ENCODE measurements around the gene ME3.
"Not testable (repeated sequence)": the region's sequence is repeated elsewhere in the genome, so short reads cannot be mapped to it uniquely, and the experiment has no call there.

ME3 gene

GRCh38 chr11:86433361-86434095 lies 238.9 kb downstream of the ME3 start:
- not testable (repeated sequence) for H3K9me3 Mint-ChIP-seq; H3K4me1 Mint-ChIP-seq; H3K27ac Mint-ChIP-seq; DNase-seq; ATAC-seq; H3K36me3 Mint-ChIP-seq (ENCODE audit: low read depth); H3K4me3 Mint-ChIP-seq; H3K27me3 Mint-ChIP-seq

- peak overlapping the region; percentile 60 for H3K4me3 Mint-ChIP-seq
- H3K4me1 Mint-ChIP-seq = no peaks in the 10 kb centered on the region
- ATAC-seq (peak; percentile 49), DNase-seq (no peak)
- H3K9me3 Mint-ChIP-seq = peaks cover 4% of the 10 kb centered on the region
- H3K27me3 Mint-ChIP-seq = no peaks in the 10 kb centered on the region
- H3K36me3 Mint-ChIP-seq (ENCODE audit: low read depth) = peaks cover 3% of the 10 kb centered on the region
- H3K27ac Mint-ChIP-seq = no peak overlapping the region
Measured at GRCh38 chr11:86431258-86431657, 241.2 kb downstream of the ME3 start.

- no peak for ATAC-seq
- no peak overlapping the region for H3K27ac Mint-ChIP-seq
- H3K27me3 Mint-ChIP-seq = no peaks in the 10 kb centered on the region
- H3K9me3 Mint-ChIP-seq = peaks cover 4% of the 10 kb centered on the region
- no peak overlapping the region for H3K4me3 Mint-ChIP-seq
- H3K4me1 Mint-ChIP-seq = no peaks in the 10 kb centered on the region
- no peak for DNase-seq
- peaks cover 1% of the 10 kb centered on the region for H3K36me3 Mint-ChIP-seq (ENCODE audit: low read depth)
Measured at GRCh38 chr11:86427441-86427840, 245.0 kb downstream of the ME3 start.

- not testable (repeated sequence) for H3K4me1 Mint-ChIP-seq; H3K9me3 Mint-ChIP-seq; H3K27me3 Mint-ChIP-seq; H3K36me3 Mint-ChIP-seq (ENCODE audit: low read depth); ATAC-seq; H3K27ac Mint-ChIP-seq; H3K4me3 Mint-ChIP-seq; DNase-seq
Measured at GRCh38 chr11:86423488-86423887, 248.9 kb downstream of the ME3 start.

GRCh38 chr11:86422371-86422770 lies 250.0 kb downstream of the ME3 start:
- no peak overlapping the region for H3K27ac Mint-ChIP-seq
- peaks cover 4% of the 10 kb centered on the region for H3K9me3 Mint-ChIP-seq
- H3K27me3 Mint-ChIP-seq = no peaks in the 10 kb centered on the region
- peaks cover 2% of the 10 kb centered on the region for H3K4me1 Mint-ChIP-seq
- H3K4me3 Mint-ChIP-seq = no peak overlapping the region
- ATAC-seq (no peak), DNase-seq (no peak)
- H3K36me3 Mint-ChIP-seq (ENCODE audit: low read depth) = no peaks in the 10 kb centered on the region

- Mint-ChIP-seq H3K27ac (no peak overlapping the region), H3K4me1 (peaks cover 2% of the 10 kb centered on the region)
Measured at GRCh38 chr11:86421946-86422345, 250.5 kb downstream of the ME3 start.

GRCh38 chr11:86418917-86419316 lies 253.5 kb downstream of the ME3 start:
- Mint-ChIP-seq H3K4me3 (no peak overlapping the region), H3K27ac (no peak overlapping the region), H3K9me3 (no peaks in the 10 kb centered on the region), H3K27me3 (no peaks in the 10 kb centered on the region), H3K36me3 (ENCODE audit: low read depth) (no peaks in the 10 kb centered on the region), H3K4me1 (peaks cover 2% of the 10 kb centered on the region)
- ATAC-seq (peak; percentile 52), DNase-seq (no peak)

More at GRCh38 chr11:86421946-86422345, 250.5 kb downstream of the ME3 start:
- Mint-ChIP-seq H3K4me3 (no peak overlapping the region), H3K27me3 (no peaks in the 10 kb centered on the region), H3K9me3 (peaks cover 4% of the 10 kb centered on the region), H3K36me3 (ENCODE audit: low read depth) (no peaks in the 10 kb centered on the region)
- ATAC-seq = no peak
- no peak for DNase-seq

GRCh38 chr11:86418513-86418912 lies 253.9 kb downstream of the ME3 start:
- no peak for DNase-seq
- H3K4me3 Mint-ChIP-seq = no peak overlapping the region
- H3K36me3 Mint-ChIP-seq (ENCODE audit: low read depth) = no peaks in the 10 kb centered on the region
- no peaks in the 10 kb centered on the region for H3K27me3 Mint-ChIP-seq
- H3K27ac Mint-ChIP-seq = no peak overlapping the region
- ATAC-seq = no peak
- H3K9me3 Mint-ChIP-seq = no peaks in the 10 kb centered on the region
- H3K4me1 Mint-ChIP-seq = peaks cover 2% of the 10 kb centered on the region

- ATAC-seq (no peak), DNase-seq (no peak)
- Mint-ChIP-seq H3K27me3 (no peaks in the 10 kb centered on the region), H3K27ac (peak overlapping the region; percentile 27), H3K9me3 (no peaks in the 10 kb centered on the region), H3K4me3 (no peak overlapping the region), H3K4me1 (peaks cover 2% of the 10 kb centered on the region), H3K36me3 (ENCODE audit: low read depth) (no peaks in the 10 kb centered on the region)
Measured at GRCh38 chr11:86418106-86418505, 254.3 kb downstream of the ME3 start.

- not testable (repeated sequence) for H3K9me3 Mint-ChIP-seq; H3K4me3 Mint-ChIP-seq; ATAC-seq; H3K27ac Mint-ChIP-seq; H3K4me1 Mint-ChIP-seq; H3K27me3 Mint-ChIP-seq; H3K36me3 Mint-ChIP-seq (ENCODE audit: low read depth); DNase-seq
Measured at GRCh38 chr11:86416951-86417350, 255.5 kb downstream of the ME3 start.

- Mint-ChIP-seq H3K4me1 (peaks cover 2% of the 10 kb centered on the region), H3K9me3 (no peaks in the 10 kb centered on the region), H3K36me3 (ENCODE audit: low read depth) (peaks cover 2% of the 10 kb centered on the region), H3K27me3 (no peaks in the 10 kb centered on the region), H3K4me3 (no peak overlapping the region), H3K27ac (no peak overlapping the region)
- DNase-seq = no peak
- no peak for ATAC-seq
Measured at GRCh38 chr11:86416494-86416893, 255.9 kb downstream of the ME3 start.

GRCh38 chr11:86415026-86415425 lies 257.4 kb downstream of the ME3 start:
- ATAC-seq (no peak), DNase-seq (no peak)
- H3K27me3 Mint-ChIP-seq = no peaks in the 10 kb centered on the region
- no peaks in the 10 kb centered on the region for H3K9me3 Mint-ChIP-seq
- no peak overlapping the region for H3K4me3 Mint-ChIP-seq
- peaks cover 2% of the 10 kb centered on the region for H3K4me1 Mint-ChIP-seq
- H3K27ac Mint-ChIP-seq = no peak overlapping the region
- peaks cover 2% of the 10 kb centered on the region for H3K36me3 Mint-ChIP-seq (ENCODE audit: low read depth)

- Mint-ChIP-seq H3K9me3 (no peaks in the 10 kb centered on the region), H3K36me3 (ENCODE audit: low read depth) (peaks cover 2% of the 10 kb centered on the region), H3K4me3 (no peak overlapping the region), H3K4me1 (peaks cover 2% of the 10 kb centered on the region), H3K27ac (no peak overlapping the region), H3K27me3 (no peaks in the 10 kb centered on the region)
- ATAC-seq = no peak
- DNase-seq = no peak
Measured at GRCh38 chr11:86414032-86414431, 258.4 kb downstream of the ME3 start.

- no peak overlapping the region for H3K27ac Mint-ChIP-seq
- ATAC-seq (no peak), DNase-seq (no peak)
- H3K36me3 Mint-ChIP-seq (ENCODE audit: low read depth) = peaks cover 2% of the 10 kb centered on the region
- no peaks in the 10 kb centered on the region for H3K27me3 Mint-ChIP-seq
- no peak overlapping the region for H3K4me3 Mint-ChIP-seq
- no peaks in the 10 kb centered on the region for H3K4me1 Mint-ChIP-seq
- H3K9me3 Mint-ChIP-seq = no peaks in the 10 kb centered on the region
Measured at GRCh38 chr11:86408845-86409244, 263.6 kb downstream of the ME3 start.

GRCh38 chr11:86403458-86403857 lies 269.0 kb downstream of the ME3 start:
- peaks cover 3% of the 10 kb centered on the region for H3K4me1 Mint-ChIP-seq
- no peaks in the 10 kb centered on the region for H3K27me3 Mint-ChIP-seq
- no peak overlapping the region for H3K27ac Mint-ChIP-seq
- DNase-seq (no peak), ATAC-seq (no peak)
- H3K9me3 Mint-ChIP-seq = no peaks in the 10 kb centered on the region
- H3K36me3 Mint-ChIP-seq (ENCODE audit: low read depth) = no peaks in the 10 kb centered on the region
- no peak overlapping the region for H3K4me3 Mint-ChIP-seq

- H3K27me3 Mint-ChIP-seq = no peaks in the 10 kb centered on the region
- no peak overlapping the region for H3K4me3 Mint-ChIP-seq
- H3K27ac Mint-ChIP-seq = no peak overlapping the region
- DNase-seq = no peak
- no peak for ATAC-seq
- H3K4me1 Mint-ChIP-seq = peaks cover 3% of the 10 kb centered on the region
- no peaks in the 10 kb centered on the region for H3K36me3 Mint-ChIP-seq (ENCODE audit: low read depth)
- H3K9me3 Mint-ChIP-seq = no peaks in the 10 kb centered on the region
Measured at GRCh38 chr11:86398106-86398505, 274.3 kb downstream of the ME3 start.
